MCF 10A (cell line): ENCODE measurements around the gene TTLL8. TPM values are rescaled to one million over a fixed set of nuclear protein-coding genes. Genes with fewer than 3 reads are reported as not detected.

Experiments used
- BruUV-seq: library from RNA; stranded (reverse); fragments of 400-500 nt; replicated peaks from 2 replicates; lab custom pipeline; 2021; lab: Mats Ljungman, UMichigan
- CTCF ChIA-PET: fragments of 300-600 bp; sonication (Branson Sonifier 250); formaldehyde crosslinking; extraction: SDS; loops from one replicate; lab custom pipeline; 2021; ENCODE audit warnings: antibody characterized with exemption, inconsistent platforms; lab: Yijun Ruan, JAX
- POLR2A ChIA-PET: fragments of 300-600, 350-650 bp; sonication (Branson Sonifier 250); formaldehyde crosslinking; extraction: SDS; loops from one replicate; lab custom pipeline; 2020; ENCODE audit warnings: antibody characterized with exemption, inconsistent platforms; lab: Yijun Ruan, JAX
- DNase-seq: peaks from one replicate; pipeline ENCODE4 v3.0.0-alpha.2; 2018; ENCODE audit not compliant: unreplicated experiment
- H3K27ac Mint-ChIP-seq: one replicate; pipeline ENCODE4 v1.8.0; 2022; ENCODE audit warnings: mild to moderate bottlenecking, low read depth, mixed read lengths; ENCODE audit not compliant: unreplicated experiment
- H3K27me3 Mint-ChIP-seq: one replicate; pipeline ENCODE4 v1.8.0; 2022; ENCODE audit warnings: mixed read lengths; ENCODE audit not compliant: insufficient read depth, unreplicated experiment
- H3K36me3 Mint-ChIP-seq: one replicate; pipeline ENCODE4 v1.8.0; 2022; ENCODE audit warnings: mild to moderate bottlenecking, moderate library complexity, mixed read lengths; ENCODE audit not compliant: insufficient read depth, unreplicated experiment
- H3K4me1 Mint-ChIP-seq: one replicate; pipeline ENCODE4 v1.8.0; 2022; ENCODE audit warnings: mixed read lengths; ENCODE audit not compliant: insufficient read depth, unreplicated experiment
- H3K4me3 Mint-ChIP-seq: one replicate; pipeline ENCODE4 v1.8.0; 2022; ENCODE audit warnings: mild to moderate bottlenecking, moderate library complexity, mixed read lengths; ENCODE audit not compliant: unreplicated experiment
- H3K9me3 Mint-ChIP-seq: one replicate; pipeline ENCODE4 v1.8.0; 2022; ENCODE audit warnings: mixed read lengths; ENCODE audit not compliant: unreplicated experiment
- intact Hi-C: fragments of 100-400 bp; cut with micrococcal nuclease; formaldehyde crosslinking; loops from 2 replicates; pipeline ENCODE4 v1.14.1; 2022
- total RNA-seq: library from RNA; stranded (reverse); gene quantifications from 2 replicates; pipeline ENCODE4 v1.2.3, GENCODE V29; 2022
- TF ChIP-seq, protein P1 (sequence below): fragments of 200-600 bp; IDR thresholded peaks from one replicate; pipeline ENCODE4 v1.8.0; 2022; ENCODE audit warnings: antibody characterized with exemption, mild to moderate bottlenecking; ENCODE audit not compliant: unreplicated experiment

TTLL8 gene
- total RNA-seq, 1 experiment from 2014 or later = not detected

GRCh38 chr22:50048836-50049235, 9.3 kb downstream of the TTLL8 start:
- H3K27me3 Mint-ChIP-seq = peaks cover 2% of the 10 kb centered on the region
- ChIA-PET POLR2A (no interaction called here), CTCF (interaction anchor here (2.4 kb wide), 1 partner anchor 18 kb away, joined by 10 read pairs; no protein-coding TSS in a partner anchor)
- no peak for DNase-seq
- H3K9me3 Mint-ChIP-seq = no peaks in the 10 kb centered on the region
- TF ChIP-seq, protein P1, sequence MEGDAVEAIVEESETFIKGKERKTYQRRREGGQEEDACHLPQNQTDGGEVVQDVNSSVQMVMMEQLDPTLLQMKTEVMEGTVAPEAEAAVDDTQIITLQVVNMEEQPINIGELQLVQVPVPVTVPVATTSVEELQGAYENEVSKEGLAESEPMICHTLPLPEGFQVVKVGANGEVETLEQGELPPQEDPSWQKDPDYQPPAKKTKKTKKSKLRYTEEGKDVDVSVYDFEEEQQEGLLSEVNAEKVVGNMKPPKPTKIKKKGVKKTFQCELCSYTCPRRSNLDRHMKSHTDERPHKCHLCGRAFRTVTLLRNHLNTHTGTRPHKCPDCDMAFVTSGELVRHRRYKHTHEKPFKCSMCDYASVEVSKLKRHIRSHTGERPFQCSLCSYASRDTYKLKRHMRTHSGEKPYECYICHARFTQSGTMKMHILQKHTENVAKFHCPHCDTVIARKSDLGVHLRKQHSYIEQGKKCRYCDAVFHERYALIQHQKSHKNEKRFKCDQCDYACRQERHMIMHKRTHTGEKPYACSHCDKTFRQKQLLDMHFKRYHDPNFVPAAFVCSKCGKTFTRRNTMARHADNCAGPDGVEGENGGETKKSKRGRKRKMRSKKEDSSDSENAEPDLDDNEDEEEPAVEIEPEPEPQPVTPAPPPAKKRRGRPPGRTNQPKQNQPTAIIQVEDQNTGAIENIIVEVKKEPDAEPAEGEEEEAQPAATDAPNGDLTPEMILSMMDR = no peak
- no peak overlapping the region for H3K4me3 Mint-ChIP-seq
- intact Hi-C loops = no loop called here
- H3K4me1 Mint-ChIP-seq = no peaks in the 10 kb centered on the region
- no TSS peak for BruUV-seq
- H3K36me3 Mint-ChIP-seq = no peaks in the 10 kb centered on the region
- no peak overlapping the region for H3K27ac Mint-ChIP-seq

GRCh38 chr22:50048061-50048765, 9.9 kb downstream of the TTLL8 start:
- no peaks in the 10 kb centered on the region for H3K36me3 Mint-ChIP-seq
- no peaks in the 10 kb centered on the region for H3K9me3 Mint-ChIP-seq
- POLR2A ChIA-PET = no interaction called here

GRCh38 chr22:50047346-50047745, 10.8 kb downstream of the TTLL8 start:
- H3K9me3 Mint-ChIP-seq = no peaks in the 10 kb centered on the region
- no peaks in the 10 kb centered on the region for H3K36me3 Mint-ChIP-seq
- DNase-seq = no peak
- peaks cover 17% of the 10 kb centered on the region for H3K27me3 Mint-ChIP-seq
- no peaks in the 10 kb centered on the region for H3K4me1 Mint-ChIP-seq
- POLR2A ChIA-PET = no interaction called here
- H3K4me3 Mint-ChIP-seq = no peak overlapping the region
- TF ChIP-seq, protein P1 = no peak
- no TSS peak for BruUV-seq
- intact Hi-C loops = no loop called here
- H3K27ac Mint-ChIP-seq = no peak overlapping the region
- CTCF ChIA-PET = no interaction called here

More at GRCh38 chr22:50048061-50048765, 9.9 kb downstream of the TTLL8 start:
- CTCF ChIA-PET = no interaction called here
- DNase-seq = no peak
- H3K27me3 Mint-ChIP-seq = peaks cover 8% of the 10 kb centered on the region
- H3K4me1 Mint-ChIP-seq = no peaks in the 10 kb centered on the region
- no peak overlapping the region for H3K27ac Mint-ChIP-seq
- BruUV-seq = no TSS peak
- intact Hi-C loops = no loop called here
- H3K4me3 Mint-ChIP-seq = no peak overlapping the region
- TF ChIP-seq, protein P1 = no peak

- ChIA-PET POLR2A (no interaction called here), CTCF (no interaction called here)
- BruUV-seq = no TSS peak
- Mint-ChIP-seq H3K9me3 (no peaks in the 10 kb centered on the region), H3K4me1 (no peaks in the 10 kb centered on the region), H3K27ac (no peak overlapping the region), H3K4me3 (no peak overlapping the region), H3K36me3 (no peaks in the 10 kb centered on the region), H3K27me3 (peaks cover 18% of the 10 kb centered on the region)
- TF ChIP-seq, protein P1 = no peak
- intact Hi-C loops = no loop called here
- no peak for DNase-seq
Observed at GRCh38 chr22:50046481-50047245, 11.4 kb downstream of the TTLL8 start.
